Measurements from ENCODE around the gene RALGPS2.

DNA sequence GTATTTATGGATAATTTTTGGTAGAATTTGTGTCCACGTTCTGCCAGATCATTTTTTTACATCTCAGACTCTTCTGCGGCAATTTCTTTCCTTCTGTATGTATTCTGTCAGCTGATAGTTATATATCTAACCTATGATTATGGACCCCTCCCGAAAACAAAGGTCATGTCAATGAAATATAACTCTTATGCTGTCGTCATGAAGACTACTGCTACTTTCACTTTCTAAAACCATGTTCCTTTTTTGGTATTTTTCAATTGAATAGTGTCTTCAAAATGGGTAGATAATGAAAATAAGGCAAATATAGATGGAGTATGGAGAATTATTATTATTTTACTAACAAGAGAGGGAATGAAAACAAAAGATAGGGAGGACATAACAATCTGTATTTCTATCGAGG, 142.6 kb downstream of the RALGPS2 start:
- TF ChIP-seq ZNF331 (CRISPR knock-in tag; IDR thresholded peaks at IDR 0.05; ENCODE audit: low read depth) = no peak
- TF ChIP-seq EZH2phosphoT487 (IDR thresholded peaks at IDR 0.05; ENCODE audit: unreplicated experiment) = no peak
- TF ChIP-seq, protein P1, sequence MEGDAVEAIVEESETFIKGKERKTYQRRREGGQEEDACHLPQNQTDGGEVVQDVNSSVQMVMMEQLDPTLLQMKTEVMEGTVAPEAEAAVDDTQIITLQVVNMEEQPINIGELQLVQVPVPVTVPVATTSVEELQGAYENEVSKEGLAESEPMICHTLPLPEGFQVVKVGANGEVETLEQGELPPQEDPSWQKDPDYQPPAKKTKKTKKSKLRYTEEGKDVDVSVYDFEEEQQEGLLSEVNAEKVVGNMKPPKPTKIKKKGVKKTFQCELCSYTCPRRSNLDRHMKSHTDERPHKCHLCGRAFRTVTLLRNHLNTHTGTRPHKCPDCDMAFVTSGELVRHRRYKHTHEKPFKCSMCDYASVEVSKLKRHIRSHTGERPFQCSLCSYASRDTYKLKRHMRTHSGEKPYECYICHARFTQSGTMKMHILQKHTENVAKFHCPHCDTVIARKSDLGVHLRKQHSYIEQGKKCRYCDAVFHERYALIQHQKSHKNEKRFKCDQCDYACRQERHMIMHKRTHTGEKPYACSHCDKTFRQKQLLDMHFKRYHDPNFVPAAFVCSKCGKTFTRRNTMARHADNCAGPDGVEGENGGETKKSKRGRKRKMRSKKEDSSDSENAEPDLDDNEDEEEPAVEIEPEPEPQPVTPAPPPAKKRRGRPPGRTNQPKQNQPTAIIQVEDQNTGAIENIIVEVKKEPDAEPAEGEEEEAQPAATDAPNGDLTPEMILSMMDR (conservative IDR thresholded peaks at IDR 0.05; ENCODE audit: low read depth in 2 of 2) = no peak
- TF ChIP-seq ZNF114 (CRISPR knock-in tag; IDR thresholded peaks at IDR 0.05) = no peak
- TF ChIP-seq EZH2 (IDR thresholded peaks at IDR 0.05; ENCODE audit: low read depth, unreplicated experiment) = no peak
- TF ChIP-seq, protein P2, sequence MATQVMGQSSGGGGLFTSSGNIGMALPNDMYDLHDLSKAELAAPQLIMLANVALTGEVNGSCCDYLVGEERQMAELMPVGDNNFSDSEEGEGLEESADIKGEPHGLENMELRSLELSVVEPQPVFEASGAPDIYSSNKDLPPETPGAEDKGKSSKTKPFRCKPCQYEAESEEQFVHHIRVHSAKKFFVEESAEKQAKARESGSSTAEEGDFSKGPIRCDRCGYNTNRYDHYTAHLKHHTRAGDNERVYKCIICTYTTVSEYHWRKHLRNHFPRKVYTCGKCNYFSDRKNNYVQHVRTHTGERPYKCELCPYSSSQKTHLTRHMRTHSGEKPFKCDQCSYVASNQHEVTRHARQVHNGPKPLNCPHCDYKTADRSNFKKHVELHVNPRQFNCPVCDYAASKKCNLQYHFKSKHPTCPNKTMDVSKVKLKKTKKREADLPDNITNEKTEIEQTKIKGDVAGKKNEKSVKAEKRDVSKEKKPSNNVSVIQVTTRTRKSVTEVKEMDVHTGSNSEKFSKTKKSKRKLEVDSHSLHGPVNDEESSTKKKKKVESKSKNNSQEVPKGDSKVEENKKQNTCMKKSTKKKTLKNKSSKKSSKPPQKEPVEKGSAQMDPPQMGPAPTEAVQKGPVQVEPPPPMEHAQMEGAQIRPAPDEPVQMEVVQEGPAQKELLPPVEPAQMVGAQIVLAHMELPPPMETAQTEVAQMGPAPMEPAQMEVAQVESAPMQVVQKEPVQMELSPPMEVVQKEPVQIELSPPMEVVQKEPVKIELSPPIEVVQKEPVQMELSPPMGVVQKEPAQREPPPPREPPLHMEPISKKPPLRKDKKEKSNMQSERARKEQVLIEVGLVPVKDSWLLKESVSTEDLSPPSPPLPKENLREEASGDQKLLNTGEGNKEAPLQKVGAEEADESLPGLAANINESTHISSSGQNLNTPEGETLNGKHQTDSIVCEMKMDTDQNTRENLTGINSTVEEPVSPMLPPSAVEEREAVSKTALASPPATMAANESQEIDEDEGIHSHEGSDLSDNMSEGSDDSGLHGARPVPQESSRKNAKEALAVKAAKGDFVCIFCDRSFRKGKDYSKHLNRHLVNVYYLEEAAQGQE (IDR thresholded peaks at IDR 0.05; ENCODE audit: unreplicated experiment) = no peak
- TF ChIP-seq POLR2AphosphoS5 (IDR thresholded peaks at IDR 0.05; ENCODE audit: low read depth) = no peak

All from GM23338 (cell line).